HG02885 (cell line): ENCODE results near the gene MYOG.

Source experiments
- ATAC-seq: cut with Tn5 transposase; IDR thresholded peaks from one replicate; pipeline ENCODE4 v1.9.1; 2021; ENCODE audit warnings: mild to moderate bottlenecking; ENCODE audit not compliant: unreplicated experiment, poor library complexity

Gene MYOG

GRCh38 chr1:203049077-203049476 is 36.7 kb downstream of the MYOG start:
- no peak for ATAC-seq

DNA sequence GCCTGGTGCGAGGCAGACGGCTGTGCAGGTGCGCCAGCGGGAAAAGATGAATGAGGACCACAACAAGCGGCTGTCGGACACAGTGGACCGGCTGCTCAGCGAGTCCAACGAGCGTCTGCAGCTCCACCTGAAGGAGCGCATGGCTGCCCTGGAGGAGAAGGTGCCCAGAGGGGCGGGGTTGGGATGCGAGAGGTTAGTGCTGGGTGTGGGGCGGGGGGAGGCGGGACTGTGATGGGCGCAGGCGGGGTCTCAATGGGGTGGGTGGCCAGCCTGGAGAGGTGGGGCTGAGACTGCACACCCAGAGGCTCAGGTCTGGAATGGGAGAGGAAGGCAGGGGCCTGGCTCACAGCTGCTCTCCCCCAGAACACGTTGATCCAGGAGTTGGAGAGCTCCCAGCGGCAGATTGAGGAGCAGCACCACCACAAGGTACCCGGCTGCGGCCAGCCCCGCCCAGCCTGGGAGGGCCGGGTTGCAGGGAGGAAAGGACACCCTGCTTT is 37.2 kb downstream of the MYOG start:
- no peak for ATAC-seq

- no peak for ATAC-seq
Measured at GRCh38 chr1:203048086-203048485, 37.7 kb downstream of the MYOG start.

DNA sequence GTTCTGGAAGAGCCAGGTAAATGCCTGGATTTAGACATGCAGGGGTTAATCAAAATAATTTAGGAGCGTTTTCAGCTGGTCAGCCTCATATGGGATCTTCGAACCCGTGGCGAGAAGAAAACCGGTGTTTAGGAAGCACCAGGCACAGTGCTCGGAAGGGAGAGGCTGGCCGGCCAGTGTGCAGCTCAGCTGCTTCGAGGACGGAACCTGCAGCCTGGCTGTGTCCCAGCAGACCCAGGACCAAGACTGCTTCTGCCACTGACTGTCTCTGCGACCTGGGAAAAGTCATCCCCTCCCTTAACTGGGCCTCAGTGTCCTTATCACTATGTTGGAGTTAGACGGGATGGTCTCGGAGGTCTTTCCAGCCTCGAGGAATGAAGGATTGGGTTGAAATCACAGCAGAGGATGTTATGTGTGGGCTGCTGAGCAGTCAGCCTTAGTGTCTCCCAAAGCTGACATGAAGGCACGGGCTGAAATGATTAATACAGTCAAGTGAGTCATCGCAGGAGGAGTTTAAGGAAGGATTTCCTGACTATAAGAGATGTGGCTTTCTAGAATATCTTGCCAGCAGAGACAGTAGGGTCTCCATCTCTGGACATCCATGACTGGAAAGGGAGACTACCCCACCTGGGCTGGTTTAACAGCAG is 38.7 kb downstream of the MYOG start:
- ATAC-seq = no peak

- ATAC-seq = no peak
Measured at GRCh38 chr1:203045821-203046594, 39.8 kb downstream of the MYOG start.

DNA sequence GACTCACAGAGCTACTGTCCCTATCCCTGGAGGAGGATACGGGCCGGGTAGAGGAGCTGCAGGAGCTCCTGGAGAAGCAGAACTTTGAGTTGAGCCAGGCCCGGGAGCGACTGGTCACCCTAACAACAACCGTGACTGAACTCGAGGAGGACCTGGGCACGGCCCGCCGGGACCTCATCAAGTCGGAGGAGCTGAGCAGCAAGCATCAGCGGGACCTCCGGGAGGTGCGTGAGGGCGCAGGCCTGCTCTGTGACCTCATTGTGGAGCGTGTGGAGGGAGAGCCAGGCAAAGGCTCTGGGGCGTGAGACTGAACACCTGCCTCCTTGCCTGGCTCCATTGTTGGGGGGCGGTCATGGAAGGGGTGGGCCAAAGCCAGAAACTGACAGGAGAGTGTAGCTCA is 40.5 kb downstream of the MYOG start:
- no peak for ATAC-seq

GRCh38 chr1:203044546-203045250 is 41.1 kb downstream of the MYOG start:
- no peak for ATAC-seq

DNA sequence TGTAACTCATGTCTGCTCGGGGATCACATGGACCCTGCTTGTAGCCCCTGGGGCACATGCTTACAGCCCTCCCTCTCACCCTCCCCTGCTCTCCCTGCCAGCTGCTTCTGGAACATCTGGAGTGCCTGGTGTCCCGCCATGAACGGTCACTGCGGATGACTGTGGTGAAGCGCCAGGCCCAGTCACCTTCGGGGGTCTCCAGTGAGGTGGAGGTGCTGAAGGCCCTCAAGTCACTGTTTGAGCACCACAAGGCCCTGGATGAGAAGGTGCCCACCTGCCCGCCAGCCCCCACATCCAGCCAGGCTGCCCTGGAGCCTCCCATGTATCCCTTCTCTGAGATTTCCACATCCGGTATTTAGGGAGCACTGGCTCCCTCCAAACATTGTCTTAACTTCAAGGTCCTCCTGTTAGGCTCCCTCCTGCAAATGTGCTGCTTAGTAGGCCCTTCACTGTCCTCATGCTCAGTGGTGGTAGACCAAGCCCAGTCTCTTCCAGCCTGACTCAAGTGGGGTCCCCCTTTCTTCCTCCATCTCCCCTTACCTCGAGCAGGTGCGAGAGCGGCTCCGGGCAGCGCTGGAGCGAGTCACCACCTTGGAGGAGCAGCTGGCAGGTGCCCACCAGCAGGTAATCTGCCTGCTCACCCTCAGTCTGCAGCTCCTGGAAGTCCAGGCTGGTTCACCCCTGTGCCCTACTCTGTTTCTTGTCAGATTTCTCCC is 41.8 kb downstream of the MYOG start:
- ATAC-seq = no peak

DNA sequence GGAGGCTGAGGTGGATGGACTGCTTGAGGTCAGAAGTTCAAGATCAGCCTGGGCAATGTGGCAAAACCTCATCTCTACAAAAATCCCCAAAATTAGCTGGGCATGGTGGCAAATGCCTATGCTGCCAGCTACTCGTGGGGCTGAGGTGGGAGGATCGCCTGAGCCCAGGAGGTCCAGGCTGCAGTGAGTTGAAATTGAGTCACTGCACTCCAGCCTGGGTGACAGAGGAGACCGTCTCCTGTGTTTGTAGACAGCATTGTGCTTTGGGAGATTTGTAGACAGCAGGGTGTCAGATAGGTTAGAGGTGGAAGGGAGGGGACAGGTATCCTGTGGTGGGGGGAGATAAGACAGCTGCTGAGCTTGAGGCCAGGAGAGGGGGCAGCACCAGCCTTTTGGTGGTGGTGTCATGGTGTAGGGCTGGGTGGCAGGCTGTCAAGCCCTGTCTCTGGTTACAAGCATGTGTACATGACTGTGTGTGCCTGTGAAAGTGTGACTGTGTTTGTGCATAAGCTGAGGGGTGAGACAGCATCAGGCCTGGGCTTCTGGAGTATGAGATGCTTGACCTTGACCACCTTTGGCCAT is 44.4 kb downstream of the MYOG start:
- no peak for ATAC-seq

- no peak for ATAC-seq
Measured at GRCh38 chr1:203040513-203041275, 45.1 kb downstream of the MYOG start.

GRCh38 chr1:203039609-203040512 is 46.0 kb downstream of the MYOG start:
- no peak for ATAC-seq

- no peak for ATAC-seq
Measured at GRCh38 chr1:203038891-203039608, 46.8 kb downstream of the MYOG start.

DNA sequence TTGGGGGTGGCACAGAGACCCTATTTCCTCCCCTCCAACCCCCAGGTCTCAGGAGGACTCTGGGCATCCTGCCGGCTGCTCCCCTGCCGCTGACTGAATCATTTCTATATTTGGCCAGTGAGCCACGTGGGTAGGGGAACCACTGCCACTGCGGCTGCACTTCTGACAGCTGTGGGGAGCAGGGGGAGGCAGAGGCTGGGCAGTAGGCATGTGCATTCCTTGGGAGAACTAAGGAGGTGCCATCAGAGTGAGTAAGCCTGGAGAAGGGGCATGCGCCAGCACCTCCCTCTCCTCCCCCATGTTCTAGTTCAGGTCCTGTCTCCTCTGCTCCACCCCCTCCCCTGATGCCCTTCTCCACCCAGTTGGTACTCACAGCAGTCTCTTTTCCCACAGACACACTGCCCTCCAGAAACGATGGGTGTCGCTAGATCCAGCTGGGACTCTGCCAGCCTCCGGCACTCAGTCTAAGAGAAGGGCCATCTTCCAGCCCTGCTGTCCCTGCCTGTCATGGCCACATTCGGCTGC is 47.5 kb downstream of the MYOG start:
- ATAC-seq = peak; percentile 41

GRCh38 chr1:203037509-203038190 is 48.2 kb downstream of the MYOG start:
- no peak for ATAC-seq

DNA sequence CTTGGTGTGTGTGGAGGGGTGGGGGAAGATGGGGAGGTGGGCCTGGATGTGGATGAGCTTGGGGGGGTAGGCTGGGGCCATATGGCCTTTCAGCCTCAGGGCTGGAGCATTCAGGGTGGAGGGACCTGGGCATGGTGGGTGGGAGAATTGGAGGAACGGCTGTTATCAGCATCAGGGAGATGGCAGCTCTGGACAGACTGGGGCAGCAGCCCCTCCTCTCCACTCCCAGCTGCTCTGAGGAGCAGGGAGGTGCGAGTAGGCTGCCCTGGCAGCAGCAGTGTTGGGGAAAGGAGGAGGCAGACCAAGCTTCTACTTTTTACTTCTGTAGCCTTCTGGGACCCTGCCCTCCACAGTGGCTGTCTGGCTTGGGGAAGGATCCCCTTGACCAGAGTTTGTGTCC is 49.3 kb downstream of the MYOG start:
- ATAC-seq = no peak

DNA sequence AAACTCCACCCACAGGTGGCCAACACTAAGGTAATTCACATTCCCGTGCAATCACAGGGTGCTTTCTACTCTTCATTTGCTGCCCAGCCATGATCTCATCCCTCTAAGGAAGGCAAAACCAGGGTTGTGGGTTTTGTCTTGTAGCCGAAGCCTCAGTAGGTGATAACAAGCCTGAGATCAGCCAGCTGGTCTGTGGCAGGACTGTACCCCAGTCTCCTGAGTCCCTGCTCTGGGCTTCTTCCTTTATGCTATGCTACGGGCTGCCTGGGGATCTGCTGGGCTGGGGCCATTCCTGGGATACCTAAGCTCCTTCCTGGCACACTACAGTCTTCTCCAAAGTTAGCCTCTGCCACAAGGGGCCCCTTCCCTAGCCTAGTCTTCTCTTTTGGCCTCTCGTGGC is 49.7 kb downstream of the MYOG start:
- no peak for ATAC-seq
